WTC11 (cell line): ENCODE data around the gene ATP2B3. TPM values are rescaled to one million over a fixed set of nuclear protein-coding genes. Genes with fewer than 3 reads are reported as not detected.

ENCODE experiments used
- ATAC-seq: fragments of 200-7000 bp; cut with Tn5 transposase; 2 replicates; pipeline ENCODE4 v1.10.0; 2021; ENCODE audit warnings: mild to moderate bottlenecking, moderate library complexity
- CTCF ChIA-PET: fragments of 300-600 bp; sonication (Branson Sonifier 250); formaldehyde crosslinking; loops from one replicate; lab custom pipeline; 2021; ENCODE audit warnings: antibody characterized with exemption; lab: Charles Lee
- POLR2A ChIA-PET: fragments of 350-600 bp; sonication (Branson Sonifier 250); formaldehyde crosslinking; loops from one replicate; lab custom pipeline; 2021; ENCODE audit warnings: antibody characterized with exemption; lab: Charles Lee
- DNase-seq: peaks from one replicate; pipeline ENCODE4 v3.0.0; 2021; ENCODE audit warnings: low spot score
- H3K27ac Mint-ChIP-seq: 2 replicates; pipeline ENCODE4 v1.8.0; 2021; ENCODE audit warnings: mixed read lengths
- H3K27me3 Mint-ChIP-seq: 2 replicates; pipeline ENCODE4 v1.8.0; 2021; ENCODE audit warnings: low read depth, mild to moderate bottlenecking, moderate library complexity, mixed read lengths
- H3K36me3 Mint-ChIP-seq: 2 replicates; pipeline ENCODE4 v1.8.0; 2021; ENCODE audit warnings: mixed read lengths
- H3K4me1 Mint-ChIP-seq: 2 replicates; pipeline ENCODE4 v1.8.0; 2022; ENCODE audit warnings: mixed read lengths
- H3K4me3 Mint-ChIP-seq: 2 replicates; pipeline ENCODE4 v1.8.0; 2021; ENCODE audit warnings: mild to moderate bottlenecking, moderate library complexity, mixed read lengths
- H3K9me3 Mint-ChIP-seq: 2 replicates; pipeline ENCODE4 v1.8.0; 2021; ENCODE audit warnings: mixed read lengths
- AR ChIP-seq: fragments of 250-450 bp; sonication (Bioruptor Pico); IDR thresholded peaks from 2 replicates; pipeline ENCODE4 v1.9.0; 2021; ENCODE audit warnings: mild to moderate bottlenecking
- CREB1 ChIP-seq: sonication (generic); formaldehyde crosslinking; IDR thresholded peaks from 2 replicates; pipeline ENCODE4 v1.8.0; 2023; ENCODE audit warnings: mild to moderate bottlenecking, missing genetic modification reagents
- CREM ChIP-seq: sonication (generic); formaldehyde crosslinking; IDR thresholded peaks from 2 replicates; pipeline ENCODE4 v1.8.1; 2022; ENCODE audit warnings: mild to moderate bottlenecking, missing genetic modification reagents, moderate library complexity
- E2F1 ChIP-seq: sonication (generic); formaldehyde crosslinking; IDR thresholded peaks from 2 replicates; pipeline ENCODE4 v1.8.0; 2022; ENCODE audit warnings: mild to moderate bottlenecking, missing genetic modification reagents
- E2F4 ChIP-seq: sonication (generic); formaldehyde crosslinking; IDR thresholded peaks from 2 replicates; pipeline ENCODE4 v1.8.1; 2022; ENCODE audit warnings: low read depth, mild to moderate bottlenecking, moderate library complexity, missing genetic modification reagents, borderline replicate concordance
- EMX1 ChIP-seq: fragments of 250-450 bp; sonication (Bioruptor Pico); IDR thresholded peaks from 2 replicates; pipeline ENCODE4 v1.8.0; 2021; ENCODE audit warnings: mild to moderate bottlenecking
- GABPB1 ChIP-seq: sonication (generic); formaldehyde crosslinking; IDR thresholded peaks from 2 replicates; pipeline ENCODE4 v1.8.1; 2023; ENCODE audit warnings: mild to moderate bottlenecking, missing genetic modification reagents
- GRHL2 ChIP-seq: fragments of 250-450 bp; sonication (Bioruptor Pico); IDR thresholded peaks from 2 replicates; pipeline ENCODE4 v1.8.0; 2022; ENCODE audit warnings: mild to moderate bottlenecking, moderate library complexity; ENCODE audit not compliant: insufficient replicate concordance, severe bottlenecking
- MLX ChIP-seq: sonication (generic); formaldehyde crosslinking; IDR thresholded peaks from 2 replicates; pipeline ENCODE4 v1.8.1; 2023; ENCODE audit warnings: mild to moderate bottlenecking, missing genetic modification reagents, moderate library complexity
- NR2C2 ChIP-seq: sonication (generic); formaldehyde crosslinking; IDR thresholded peaks from 2 replicates; pipeline ENCODE4 v1.8.0; 2022; ENCODE audit warnings: mild to moderate bottlenecking, missing genetic modification reagents
- PRDM15 ChIP-seq: sonication (generic); formaldehyde crosslinking; IDR thresholded peaks from 2 replicates; pipeline ENCODE4 v1.8.0; 2022; ENCODE audit warnings: missing genetic modification reagents
- RORB ChIP-seq: fragments of 250-450 bp; sonication (Bioruptor Pico); IDR thresholded peaks from 2 replicates; pipeline ENCODE4 v1.9.0; 2021; ENCODE audit warnings: mild to moderate bottlenecking
- STAT6 ChIP-seq: sonication (generic); formaldehyde crosslinking; conservative IDR thresholded peaks from 2 replicates; pipeline ENCODE4 v1.8.1; 2023; ENCODE audit warnings: mild to moderate bottlenecking, low read depth, missing genetic modification reagents, moderate library complexity
- TP53 ChIP-seq: sonication (generic); formaldehyde crosslinking; IDR thresholded peaks from 2 replicates; pipeline ENCODE4 v1.8.1; 2023; ENCODE audit warnings: mild to moderate bottlenecking, missing genetic modification reagents
- ZBTB43 ChIP-seq: sonication (generic); formaldehyde crosslinking; IDR thresholded peaks from 2 replicates; pipeline ENCODE4 v1.8.1; 2023; ENCODE audit warnings: mild to moderate bottlenecking, missing genetic modification reagents
- ZNF232 ChIP-seq: sonication (generic); formaldehyde crosslinking; IDR thresholded peaks from 2 replicates; pipeline ENCODE4 v1.8.0; 2022; ENCODE audit warnings: mild to moderate bottlenecking, missing genetic modification reagents
- ZNF281 ChIP-seq: sonication (generic); formaldehyde crosslinking; IDR thresholded peaks from 2 replicates; pipeline ENCODE4 v1.8.0; 2023; ENCODE audit warnings: mild to moderate bottlenecking, missing genetic modification reagents
- ZSCAN18 ChIP-seq: fragments of 250-450 bp; sonication (Bioruptor Pico); IDR thresholded peaks from 2 replicates; pipeline ENCODE4 v2.1.2; 2022; ENCODE audit warnings: mild to moderate bottlenecking, moderate library complexity
- total RNA-seq: library from RNA; stranded (reverse); gene quantifications from 3 replicates; pipeline ENCODE4 v1.2.3, GENCODE V29; 2021

The ATP2B3 gene
- total RNA-seq, 1 experiment from 2014 or later, result 0.28 TPM

GRCh38 chrX:153521034-153521433 is 3.6 kb downstream of the ATP2B3 start (continued):
- TF ChIP-seq GRHL2 (CRISPR knock-in tag), result no peak

- Mint-ChIP-seq H3K4me3 (no peak overlapping the region), H3K4me1 (0 out of 2 replicates have a peak, but pooled peaks cover 3% of the 10 kb centered on the region), H3K27me3 (peaks cover 19% of the 10 kb centered on the region)
- POLR2A ChIA-PET, result no interaction called here
- peak; percentile 41 for DNase-seq
- peak; percentile 71 for ATAC-seq
- no peak for TF ChIP-seq AR (CRISPR knock-in tag)
- TF ChIP-seq ZBTB43 (CRISPR knock-in tag), result no peak
- no peak for TF ChIP-seq E2F1 (CRISPR knock-in tag)
- no peak for TF ChIP-seq CREM (CRISPR knock-in tag)
- no peak for TF ChIP-seq EMX1 (CRISPR knock-in tag)
- TF ChIP-seq CREB1 (CRISPR knock-in tag), result no peak
- TF ChIP-seq E2F4, result no peak
- no peak for TF ChIP-seq ZSCAN18 (CRISPR knock-in tag)
- TF ChIP-seq RORB (CRISPR knock-in tag), result no peak
- TF ChIP-seq NR2C2 (CRISPR knock-in tag), result no peak
- no peak for TF ChIP-seq MLX (CRISPR knock-in tag)
- no peak for TF ChIP-seq ZNF232 (CRISPR knock-in tag)
- no peak for TF ChIP-seq STAT6 (CRISPR knock-in tag)
- TF ChIP-seq ZNF281 (CRISPR knock-in tag), result no peak
- TF ChIP-seq PRDM15 (CRISPR knock-in tag), result no peak
- no peak for TF ChIP-seq GABPB1 (CRISPR knock-in tag)
- TF ChIP-seq TP53 (CRISPR knock-in tag), result no peak
- TF ChIP-seq, all 79 proteins: peak for 0
- CTCF ChIA-PET, result interaction anchor here (0.7 to 2.0 kb wide), 5 partner anchors 13 to 88 kb away, joined by 3 to 8 read pairs (median 4); no protein-coding TSS in a partner anchor
- no peaks in the 10 kb centered on the region for H3K9me3 Mint-ChIP-seq
- H3K36me3 Mint-ChIP-seq, result no peaks in the 10 kb centered on the region
- H3K27ac Mint-ChIP-seq, result no peak overlapping the region
These were observed 4.8 kb downstream of the ATP2B3 start for GRCh38 chrX:153522259-153522658.
